ENCODE results near the gene MRAS. TPM values are rescaled to one million over a fixed set of nuclear protein-coding genes. Genes with fewer than 3 reads are reported as not detected.
"Not testable (repeated sequence)": the region's sequence is repeated elsewhere in the genome, so short reads cannot be mapped to it uniquely, and the experiment has no call there.

Gene MRAS
- total RNA-seq, 1 donor from 2014 or later = 7.7 TPM

DNA sequence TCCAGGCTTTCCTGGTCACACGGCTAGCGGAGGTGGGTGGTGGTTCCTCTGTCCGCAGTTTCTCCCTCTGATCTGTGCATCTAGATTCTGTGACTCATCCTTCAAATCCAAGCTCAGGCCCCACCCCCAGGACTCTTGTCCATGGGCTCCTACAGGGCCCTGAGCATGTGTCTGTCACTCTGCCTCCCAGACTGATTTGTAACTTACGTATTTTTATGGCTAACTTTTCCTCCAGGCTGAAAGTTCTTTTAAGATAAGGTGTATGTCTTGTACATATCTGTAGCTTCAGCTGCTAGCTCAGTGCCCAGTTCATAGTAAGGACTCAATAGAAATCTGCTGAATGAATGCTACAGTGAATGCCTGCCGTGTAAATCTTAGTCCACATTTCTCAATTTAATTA is 94.1 kb downstream of the MRAS start:
- no peak for DNase-seq (ENCODE audit: low read depth, low spot score)

DNA sequence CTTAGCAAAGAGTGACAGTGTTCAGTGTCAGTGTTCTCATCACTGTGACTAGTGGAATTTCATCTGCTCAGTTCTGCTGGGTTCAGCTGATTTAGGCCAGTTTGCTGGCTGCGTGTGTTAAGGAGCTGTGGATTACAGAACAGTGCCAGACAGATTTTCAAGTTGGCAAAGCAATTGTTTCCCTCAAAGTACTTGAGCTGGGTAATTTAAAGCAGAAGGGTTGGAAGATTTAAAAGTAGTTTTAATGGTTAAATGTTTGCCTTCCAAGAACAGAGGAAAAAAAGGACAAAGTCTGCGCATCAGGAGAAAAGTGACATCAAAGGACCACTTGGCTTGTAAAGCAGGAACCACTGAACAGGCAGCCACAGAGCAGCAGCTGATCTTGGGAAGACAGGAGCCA is 94.7 kb downstream of the MRAS start:
- no peak for DNase-seq (ENCODE audit: low read depth, low spot score)

DNA sequence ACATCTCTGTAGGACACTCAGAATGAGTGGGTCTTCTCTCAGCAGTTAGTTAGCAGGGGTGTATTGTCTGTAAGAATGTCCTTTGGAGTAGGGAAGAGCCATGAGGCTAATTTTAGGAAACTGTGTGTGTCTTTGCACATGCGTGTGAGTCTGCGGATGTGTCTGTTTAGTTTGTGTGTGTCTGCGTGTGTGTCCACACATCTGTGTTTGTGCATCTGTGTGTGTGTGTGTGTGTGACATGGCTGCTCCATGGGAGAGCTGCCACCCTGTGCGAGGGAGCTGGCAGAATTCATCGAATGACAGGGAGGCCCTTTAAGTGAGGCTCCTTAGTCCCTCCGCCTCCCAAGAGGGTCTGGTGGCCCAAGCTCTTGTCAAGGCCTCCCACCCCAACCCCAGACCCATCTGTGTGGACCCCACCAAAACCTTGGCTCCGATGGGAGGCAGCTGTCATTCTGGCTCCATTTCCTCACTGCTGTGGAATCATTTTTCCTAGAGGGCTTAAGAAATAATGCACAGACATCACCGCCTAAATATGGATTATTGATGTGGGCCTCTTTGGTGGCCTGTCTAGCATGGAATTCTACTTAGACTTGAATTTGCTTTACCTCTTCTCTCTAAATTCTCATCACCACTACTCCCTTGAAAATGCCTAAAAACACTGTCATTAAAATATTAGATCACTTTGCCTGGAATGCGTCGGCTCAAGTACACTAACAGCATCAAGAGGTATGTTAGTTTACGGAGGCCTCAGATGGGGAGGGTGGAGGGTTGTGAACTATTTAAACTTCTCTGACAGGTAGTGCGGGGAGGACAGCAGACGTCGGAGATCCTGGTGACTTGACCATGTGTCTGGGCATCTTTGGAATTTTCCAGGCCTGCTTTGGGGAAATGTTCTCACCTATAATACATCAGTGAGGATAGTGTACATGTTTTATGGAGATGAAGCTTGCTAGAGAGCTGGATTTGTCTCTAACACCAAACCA is 95.4 kb downstream of the MRAS start:
- DNase-seq (ENCODE audit: low read depth, low spot score) = no peak

DNA sequence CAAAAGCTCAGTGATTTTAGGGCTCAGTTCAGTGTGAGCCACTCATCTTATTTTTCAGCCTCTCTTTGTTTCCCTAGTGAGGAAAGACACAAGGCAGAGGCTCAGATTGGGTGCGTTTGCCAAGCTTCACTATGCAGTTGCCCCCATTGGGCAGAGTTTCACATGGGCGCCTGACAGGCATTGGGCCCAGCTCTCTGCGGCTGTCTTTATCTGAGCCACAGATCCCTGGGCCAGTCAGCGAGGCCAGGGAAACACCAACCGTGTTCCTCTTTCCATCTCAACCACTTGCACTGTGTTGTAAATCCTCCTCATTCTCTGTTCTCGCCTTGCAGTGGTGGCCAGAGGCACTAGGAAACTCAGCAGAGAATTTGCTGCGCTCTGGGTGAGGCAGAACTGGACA is 96.9 kb downstream of the MRAS start:
- no peak for DNase-seq (ENCODE audit: low read depth, low spot score)

DNA sequence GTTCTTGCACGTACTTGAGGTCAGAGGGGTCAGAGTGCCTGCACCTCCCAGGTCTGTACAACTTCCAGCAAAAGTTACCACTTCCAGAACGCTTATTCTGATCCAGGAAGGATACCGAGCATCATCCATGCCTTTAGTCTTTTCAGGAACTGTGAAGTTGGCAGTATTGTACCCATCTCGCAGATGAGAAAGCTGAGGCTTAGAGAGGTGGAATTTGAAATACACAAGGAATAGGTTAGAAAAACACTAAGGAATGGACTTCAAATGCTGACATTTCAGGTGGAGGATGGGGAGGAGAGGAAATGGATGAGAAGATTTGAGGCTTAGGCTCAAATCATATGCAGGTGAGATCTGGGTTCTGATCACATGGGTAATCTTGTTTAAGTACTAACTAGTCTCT is 97.3 kb downstream of the MRAS start:
- DNase-seq (ENCODE audit: low read depth, low spot score) = no peak

DNA sequence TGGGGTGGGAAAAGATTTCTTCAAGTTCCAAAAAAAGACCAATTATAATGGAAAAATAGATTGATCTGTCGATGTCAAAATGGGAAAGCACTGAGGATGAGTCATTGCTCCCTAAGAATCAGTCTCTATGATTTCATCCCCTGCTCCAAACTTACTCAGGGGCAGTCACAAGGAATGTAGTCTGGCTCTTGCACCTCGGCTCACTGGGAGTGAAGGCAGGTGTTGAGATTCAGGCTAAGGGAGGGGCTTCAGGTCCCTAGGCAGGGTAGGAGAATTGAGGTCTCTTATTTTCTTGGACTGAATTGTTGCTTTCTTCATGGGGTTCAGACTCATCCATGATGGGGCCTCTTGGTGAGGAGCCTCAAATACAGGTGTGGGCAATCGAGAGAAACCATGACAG is 100.3 kb downstream of the MRAS start:
- no peak for DNase-seq (ENCODE audit: low read depth, low spot score)

DNA sequence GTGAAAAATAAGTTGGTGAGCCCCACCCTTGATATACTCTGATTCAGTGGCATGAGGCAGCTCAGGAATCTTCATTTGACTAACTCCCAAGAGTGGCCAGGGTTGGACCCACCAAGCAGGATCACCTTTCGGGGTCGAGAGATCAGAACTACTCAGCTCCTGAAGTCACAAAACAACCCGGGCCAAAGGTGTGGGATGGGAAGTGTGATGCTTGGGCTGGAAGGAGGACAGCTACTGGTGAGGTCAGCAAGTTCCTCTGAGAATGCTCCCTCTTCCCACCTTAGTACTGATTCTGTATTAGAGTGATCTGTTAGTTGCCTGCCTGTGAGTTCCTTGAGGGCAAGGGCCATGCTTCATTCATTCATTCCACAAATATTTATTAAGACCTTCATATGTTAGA is 101.1 kb downstream of the MRAS start:
- DNase-seq (ENCODE audit: low read depth, low spot score) = no peak

DNA sequence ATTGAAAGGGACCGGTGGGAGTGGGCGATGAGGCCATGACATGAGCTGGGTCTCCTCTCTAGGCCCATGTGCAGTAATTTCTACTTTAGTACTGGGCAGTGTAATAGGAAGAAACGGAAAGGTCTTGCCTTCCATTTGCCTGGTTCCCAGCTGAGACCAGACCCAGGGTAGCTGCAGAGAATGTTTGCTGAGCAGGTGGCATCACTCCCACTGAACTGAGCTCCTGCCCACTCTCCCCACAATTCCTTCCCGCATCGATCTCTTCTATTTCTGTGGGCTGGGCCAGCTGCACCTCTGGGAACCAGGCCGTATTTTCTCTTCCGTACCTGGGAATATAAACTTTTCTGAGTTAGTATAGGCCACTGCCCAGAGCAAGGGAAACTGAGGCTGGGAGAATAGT is 101.8 kb downstream of the MRAS start:
- DNase-seq (ENCODE audit: low read depth, low spot score) = no peak

DNA sequence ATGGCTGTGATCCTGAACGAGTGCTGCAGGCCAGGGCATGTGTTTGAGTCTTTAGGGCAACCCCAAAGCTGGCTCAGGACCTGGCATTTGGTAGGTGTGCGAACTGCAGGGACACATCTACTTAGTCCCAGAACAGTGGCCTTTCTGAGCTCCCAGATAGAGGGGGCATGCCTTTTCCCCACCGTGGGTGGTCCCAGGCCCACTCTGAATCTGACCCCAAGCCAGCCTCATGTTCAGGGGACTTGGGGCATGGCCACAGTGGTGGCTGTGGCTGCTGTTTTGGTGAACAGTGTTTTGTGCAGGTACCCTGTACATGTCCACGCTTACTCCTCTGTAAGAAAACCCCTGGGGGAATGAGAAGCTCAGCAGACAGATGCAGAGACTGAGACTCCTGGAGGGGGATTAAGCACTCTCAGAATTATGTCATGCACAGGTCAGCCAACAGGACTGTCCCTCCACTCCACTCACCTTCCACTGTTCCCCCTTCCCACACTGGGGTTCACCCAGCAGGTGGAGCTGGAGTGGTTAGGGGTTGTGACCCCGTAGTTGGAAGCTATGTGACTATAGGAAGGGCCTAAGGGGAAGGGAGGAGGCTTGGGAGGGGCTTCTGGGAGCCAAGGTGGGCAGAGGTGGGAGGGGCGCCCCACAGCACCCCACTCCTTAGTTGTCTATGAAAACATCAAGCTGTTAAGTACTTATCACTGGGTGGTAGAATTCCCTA is 102.5 kb downstream of the MRAS start:
- DNase-seq (ENCODE audit: low read depth, low spot score) = no peak

DNA sequence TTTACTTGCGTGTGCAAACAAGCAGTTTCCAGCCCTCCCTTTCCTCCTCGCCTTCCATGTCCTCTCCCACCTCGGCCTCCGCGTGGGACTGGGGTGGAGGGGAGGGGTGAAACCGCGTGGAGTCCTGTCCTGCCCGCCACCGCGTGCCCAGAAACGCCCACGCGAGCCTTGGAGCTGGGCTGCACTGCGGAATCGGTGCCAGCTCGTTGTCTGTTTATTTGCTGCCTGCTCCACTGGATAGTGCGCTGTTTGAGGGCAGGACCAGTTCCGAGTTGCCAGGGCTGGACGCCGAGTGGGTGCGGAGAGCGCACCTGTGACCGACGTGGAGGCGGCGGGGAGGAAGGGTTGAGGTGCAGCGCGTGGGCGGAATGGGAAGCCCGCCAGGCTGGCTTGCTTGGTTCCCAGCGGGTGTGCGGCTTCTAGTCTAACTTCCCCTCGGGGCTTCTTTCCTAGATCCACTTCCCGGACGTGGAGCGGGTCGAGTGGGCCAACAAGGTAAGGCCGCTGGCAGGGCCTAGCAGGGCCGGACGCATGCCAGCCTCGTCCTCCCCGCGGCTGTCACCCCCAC is 103.3 kb downstream of the MRAS start:
- DNase-seq (ENCODE audit: low read depth, low spot score) = no peak

DNA sequence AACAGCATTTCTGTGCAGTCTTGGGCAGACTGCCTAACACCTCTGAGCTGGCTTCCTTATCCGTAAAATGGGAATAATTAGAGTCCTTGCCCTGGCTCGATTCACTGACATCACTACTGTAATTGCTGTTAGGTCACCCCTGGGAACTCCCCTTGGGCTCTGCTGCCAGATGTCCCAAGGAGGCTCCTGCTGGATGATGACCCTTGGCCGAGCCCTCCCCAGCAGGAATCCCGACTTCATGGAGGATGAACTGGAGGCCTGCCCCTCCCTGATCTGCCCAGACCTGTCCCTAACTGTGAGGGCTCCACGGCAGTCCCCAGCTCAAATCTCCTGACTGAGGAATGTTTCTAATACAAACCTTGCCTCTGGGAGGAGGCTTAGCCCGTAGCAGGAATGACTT is 104.1 kb downstream of the MRAS start:
- no peak for DNase-seq (ENCODE audit: low read depth, low spot score)

DNA sequence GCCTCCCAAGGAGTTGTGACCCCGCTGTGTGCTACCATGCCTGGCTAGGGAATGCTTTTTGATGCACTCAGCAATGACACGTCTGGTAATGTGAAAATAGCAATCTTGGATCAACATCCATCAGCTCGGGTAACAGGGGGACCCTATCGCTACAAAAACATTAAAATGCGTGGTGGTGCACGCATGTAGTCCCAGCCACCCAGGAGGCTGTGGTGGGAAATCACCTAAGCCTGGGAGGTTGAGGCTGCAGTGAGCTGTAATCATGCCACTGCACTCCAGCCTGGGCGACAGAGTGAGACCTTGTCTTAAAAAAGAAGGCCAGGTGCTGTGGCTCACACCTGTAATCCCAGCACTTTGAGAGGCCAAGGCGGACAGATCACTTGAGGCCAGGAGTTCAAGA is 105.6 kb downstream of the MRAS start:
- not testable (repeated sequence) for DNase-seq (ENCODE audit: low read depth, low spot score)

Other genes with a start within 250 kb of the MRAS start
- 9.6 and 12.7 TPM in 2 replicates for gene DZIP1L, start 233.0 kb upstream of the MRAS start, total RNA-seq
- not detected in 2 replicates for gene A4GNT, start 216.2 kb upstream of the MRAS start, total RNA-seq
- gene DBR1, start 173.7 kb upstream of the MRAS start, total RNA-seq = 17.9 and 19.5 TPM in 2 replicates
- 50.5 and 68.1 TPM in 2 replicates for gene ARMC8, start 161.3 kb upstream of the MRAS start, total RNA-seq
- gene NME9, start 18.7 kb upstream of the MRAS start, total RNA-seq = not detected in 2 replicates
- 0.07 TPM in 1 of 2 replicates, not detected in the other for gene ESYT3, start 86.0 kb downstream of the MRAS start, total RNA-seq
- gene CEP70, start 245.7 kb downstream of the MRAS start, total RNA-seq = 11.6 and 19.4 TPM in 2 replicates